Left lung (tissue), 10 donors: ENCODE measurements around the gene LAMTOR4. TPM values are rescaled to one million over a fixed set of nuclear protein-coding genes. Genes with fewer than 3 reads are reported as not detected.

Experiments used
- ATAC-seq: fragments of 200-7000 bp; cut with Tn5 transposase; one replicate; pipeline ENCODE4 v1.9.1; 2020; ENCODE audit warnings: moderate library complexity
- DNase-seq, 4 donors: peaks; one replicate each; pipeline ENCODE4 v3.0.0-alpha.2; 2013 to 2020
- H3K27ac ChIP-seq, 2 donors: fragments of 200-600 bp; sonication (generic) in 1 of 2; one replicate each; pipeline versions ENCODE4 v1.5.0 to v1.8.0; 2020 to 2021
- H3K27me3 ChIP-seq, 2 donors: fragments of 200-600 bp; sonication (generic) in 1 of 2; one replicate each; pipeline versions ENCODE4 v1.5.0 to v1.8.0; 2020 to 2021
- H3K36me3 ChIP-seq, 2 donors: fragments of 200-600 bp; sonication (generic) in 1 of 2; one replicate each; pipeline versions ENCODE4 v1.5.0 to v1.8.0; 2020 to 2021
- H3K4me1 ChIP-seq, 2 donors: fragments of 200-600 bp; one replicate each; pipeline ENCODE4 v1.8.0; 2021
- H3K4me3 ChIP-seq, 2 donors: fragments of 200-600 bp; sonication (generic) in 1 of 2; one replicate each; pipeline versions ENCODE4 v1.5.0 to v1.8.0; 2020 to 2021; ENCODE audit warnings: mild to moderate bottlenecking in 1 of 2
- H3K9me3 ChIP-seq, 2 donors: fragments of 200-600 bp; sonication (generic) in 1 of 2; one replicate each; pipeline versions ENCODE4 v1.5.0 to v1.8.0; 2020 to 2021
- CTCF ChIP-seq, 2 donors: fragments of 200-600 bp; sonication (generic) in 1 of 2; IDR thresholded peaks; one replicate each; pipeline versions ENCODE4 v1.5.0 to v1.8.0; 2021; ENCODE audit warnings: antibody characterized with exemption in 2 of 2
- intact Hi-C, 2 donors: fragments of 100-400 bp; cut with DNase I; formaldehyde crosslinking; loops; one replicate each; pipeline versions ENCODE4 v1.11.2 to v1.14.2; 2022
- microRNA-seq, 2 donors: library from miRNA; unstranded; fragments of <30 nt; microRNA quantifications; one replicate each; pipeline ENCODE4, GENCODE V29; 2019
- polyA plus RNA-seq, 6 donors: library from polyadenylated mRNA; unstranded; fragments of 120-200 nt; gene quantifications; one replicate each; pipeline ENCODE4 v1.2.1, GENCODE V29; 2013; ENCODE audit not compliant: insufficient read length in 6 of 6
- total RNA-seq, 2 donors: library from RNA; stranded (reverse); fragmentation: NEBNext Ultra II Directional; extraction: Animal tissue kit (Norgen Biotek cat#: 25700); gene quantifications; one replicate each; pipeline ENCODE4 v1.2.1, GENCODE V29; 2021
- donor health status: DM: no; HTN: yes; CAD: no.
- donor health status: DM: no; HTN: no; CAD: no.

The LAMTOR4 gene
- total and polyA plus RNA-seq, 8 donors, result 85.9 to 120 (median 99.3) TPM

GRCh38 chr7:100198266-100198665, 49.5 kb downstream of the LAMTOR4 start:
- no peaks in the 10 kb centered on the region for H3K4me1 ChIP-seq
- H3K36me3 ChIP-seq, result no peaks in the 10 kb centered on the region
- no peak overlapping the region for H3K27ac ChIP-seq
- intact Hi-C loops, result no loop called here
- H3K4me3 ChIP-seq, result no peak overlapping the region
- DNase-seq (no peak), ATAC-seq (no peak)
- no peaks in the 10 kb centered on the region for H3K9me3 ChIP-seq
- TF ChIP-seq CTCF (IDR thresholded peaks at IDR 0.05), result no peak
- H3K27me3 ChIP-seq, result no peaks in the 10 kb centered on the region

- Histone ChIP-seq H3K27ac (no peak overlapping the region), H3K9me3 (no peaks in the 10 kb centered on the region), H3K4me3 (no peak overlapping the region), H3K4me1 (no peaks in the 10 kb centered on the region), H3K27me3 (no peaks in the 10 kb centered on the region), H3K36me3 (no peaks in the 10 kb centered on the region)
- intact Hi-C loops, result no loop called here
- ATAC-seq (no peak), DNase-seq (no peak)
- no peak for TF ChIP-seq CTCF (IDR thresholded peaks at IDR 0.05)
These were observed 52.0 kb downstream of the LAMTOR4 start for GRCh38 chr7:100200693-100201092.

Small RNA genes within 50 kb of the gene (microRNA-seq; reads per million reads assigned to microRNA genes)
- gene MIR4658, result 0 to 0.14 reads per million in 2 donors

Other genes with a start within 250 kb of the LAMTOR4 start
- gene TRIM4, start 229.4 kb upstream of the LAMTOR4 start, total RNA-seq, result 10 to 100 TPM; 23.6 to 27.0 TPM
- 10 to 100 TPM; 35.3 to 45.2 (median 38.9) TPM for gene TRIM4, start 229.4 kb upstream of the LAMTOR4 start, polyA plus RNA-seq
- under 1 TPM in 1 of 2 donors, not detected in 1; 0.24 TPM for gene GJC3, start 219.3 kb upstream of the LAMTOR4 start, total RNA-seq
- gene GJC3, start 219.3 kb upstream of the LAMTOR4 start, polyA plus RNA-seq, result 1 to 10 TPM in 4 of 6 donors, under 1 TPM in 2; 0.98 to 1.3 (median 1.1) TPM
- gene AZGP1, start 172.9 kb upstream of the LAMTOR4 start, total RNA-seq, result 10 to 100 TPM in 1 of 2 donors, 1 to 10 TPM in 1; 5.0 to 40.3 TPM
- gene AZGP1, start 172.9 kb upstream of the LAMTOR4 start, polyA plus RNA-seq, result 100 to 1,000 TPM in 1 of 6 donors, 1 to 10 TPM in 2, under 1 TPM in 3; 0.29 to 110 (median 0.94) TPM
- 10 to 100 TPM; 46.7 to 52.0 TPM for gene ZKSCAN1, start 133.3 kb upstream of the LAMTOR4 start, total RNA-seq
- 100 to 1,000 TPM in 1 of 6 donors, 10 to 100 TPM in 5; 82.1 to 137 (median 91.1) TPM for gene ZKSCAN1, start 133.3 kb upstream of the LAMTOR4 start, polyA plus RNA-seq
- gene ZSCAN21, start 99.1 kb upstream of the LAMTOR4 start, total RNA-seq, result 10 to 100 TPM in 1 of 2 donors, 1 to 10 TPM in 1; 6.5 to 12.0 TPM
- 10 to 100 TPM; 23.6 to 27.1 (median 24.4) TPM for gene ZSCAN21, start 99.1 kb upstream of the LAMTOR4 start, polyA plus RNA-seq
- gene ZNF3, start 67.2 kb upstream of the LAMTOR4 start, total RNA-seq, result 10 to 100 TPM; 22.5 to 24.9 TPM
- gene ZNF3, start 67.2 kb upstream of the LAMTOR4 start, polyA plus RNA-seq, result 10 to 100 TPM; 46.8 to 53.1 (median 50.4) TPM
- 10 to 100 TPM; 74.2 to 89.5 TPM for gene COPS6, start 59.9 kb upstream of the LAMTOR4 start, total RNA-seq
- 100 to 1,000 TPM; 113 to 139 (median 115) TPM for gene COPS6, start 59.9 kb upstream of the LAMTOR4 start, polyA plus RNA-seq
- gene MCM7, start 47.5 kb upstream of the LAMTOR4 start, total RNA-seq, result 10 to 100 TPM; 53.7 to 89.3 TPM
- 100 to 1,000 TPM; 131 to 152 (median 141) TPM for gene MCM7, start 47.5 kb upstream of the LAMTOR4 start, polyA plus RNA-seq
- 10 to 100 TPM; 16.7 to 18.2 TPM for gene AP4M1, start 47.3 kb upstream of the LAMTOR4 start, total RNA-seq
- 10 to 100 TPM; 37.1 to 40.2 (median 38.6) TPM for gene AP4M1, start 47.3 kb upstream of the LAMTOR4 start, polyA plus RNA-seq
- gene TAF6, start 29.6 kb upstream of the LAMTOR4 start, total RNA-seq, result 10 to 100 TPM; 43.5 to 45.3 TPM
- 10 to 100 TPM; 48.9 to 69.2 (median 59.9) TPM for gene TAF6, start 29.6 kb upstream of the LAMTOR4 start, polyA plus RNA-seq
- 10 to 100 TPM; 15.1 to 19.4 TPM for gene CNPY4, start 29.3 kb upstream of the LAMTOR4 start, total RNA-seq
- 10 to 100 TPM; 38.8 to 54.1 (median 41.8) TPM for gene CNPY4, start 29.3 kb upstream of the LAMTOR4 start, polyA plus RNA-seq
- 1 to 10 TPM; 2.1 to 2.8 TPM for gene MBLAC1, start 22.0 kb upstream of the LAMTOR4 start, total RNA-seq
- gene MBLAC1, start 22.0 kb upstream of the LAMTOR4 start, polyA plus RNA-seq, result 1 to 10 TPM; 1.2 to 2.0 (median 1.6) TPM
- 10 to 100 TPM; 23.3 to 30.1 TPM for gene TRAPPC14, start 9.8 kb downstream of the LAMTOR4 start, total RNA-seq
- gene TRAPPC14, start 9.8 kb downstream of the LAMTOR4 start, polyA plus RNA-seq, result 10 to 100 TPM; 16.0 to 20.4 (median 18.5) TPM
- gene GAL3ST4, start 19.7 kb downstream of the LAMTOR4 start, total RNA-seq, result 10 to 100 TPM; 17.1 to 18.9 TPM
- gene GAL3ST4, start 19.7 kb downstream of the LAMTOR4 start, polyA plus RNA-seq, result 10 to 100 TPM; 14.8 to 26.0 (median 21.1) TPM
- 1 to 10 TPM; 2.5 to 3.5 TPM for gene GPC2, start 28.5 kb downstream of the LAMTOR4 start, total RNA-seq
- gene GPC2, start 28.5 kb downstream of the LAMTOR4 start, polyA plus RNA-seq, result 10 to 100 TPM in 4 of 6 donors, 1 to 10 TPM in 2; 7.8 to 17.0 (median 10.8) TPM
- 1 to 10 TPM in 1 of 2 donors, under 1 TPM in 1; 0.96 to 3.7 TPM for gene STAG3, start 29.0 kb downstream of the LAMTOR4 start, total RNA-seq
- gene STAG3, start 29.0 kb downstream of the LAMTOR4 start, polyA plus RNA-seq, result 10 to 100 TPM; 18.1 to 27.3 (median 24.0) TPM
- under 1 TPM; 0.41 to 0.42 TPM for gene PVRIG, start 71.0 kb downstream of the LAMTOR4 start, total RNA-seq
- gene PVRIG, start 71.0 kb downstream of the LAMTOR4 start, polyA plus RNA-seq, result 1 to 10 TPM; 4.0 to 9.1 (median 8.2) TPM
- not detected for gene SPDYE3, start 158.8 kb downstream of the LAMTOR4 start, total RNA-seq
- 1 to 10 TPM; 6.6 to 8.4 (median 7.2) TPM for gene SPDYE3, start 158.8 kb downstream of the LAMTOR4 start, polyA plus RNA-seq
- gene PILRB, start 209.2 kb downstream of the LAMTOR4 start, total RNA-seq, result 10 to 100 TPM; 24.0 to 29.9 TPM
- gene PILRB, start 209.2 kb downstream of the LAMTOR4 start, polyA plus RNA-seq, result 10 to 100 TPM; 36.0 to 47.7 (median 44.5) TPM
- 10 to 100 TPM; 20.6 to 52.3 TPM for gene PILRA, start 224.6 kb downstream of the LAMTOR4 start, total RNA-seq
- 1 to 10 TPM; 5.0 to 7.0 (median 5.7) TPM for gene PILRA, start 224.6 kb downstream of the LAMTOR4 start, polyA plus RNA-seq